KMS-11 (cell line): Measurements from ENCODE around the gene CDK14.
"Not testable (repeated sequence)": the region's sequence is repeated elsewhere in the genome, so short reads cannot be mapped to it uniquely, and the experiment has no call there.

ENCODE experiments used
- H2AFZ ChIP-seq: fragments of 200-600 bp; sonication (generic); 2 replicates; pipeline ENCODE4 v1.6.1; 2016; ENCODE audit warnings: antibody characterized with exemption, mixed run types, low read depth
- H3K27ac ChIP-seq: fragments of 200-600 bp; sonication (generic); 2 replicates; pipeline ENCODE4 v1.6.1; 2016; ENCODE audit warnings: mild to moderate bottlenecking, mixed run types
- H3K27me3 ChIP-seq: fragments of 200-600 bp; sonication (generic); 2 replicates; pipeline ENCODE4 v1.6.1; 2017; ENCODE audit warnings: mild to moderate bottlenecking, low read depth, mixed run types, moderate library complexity; ENCODE audit not compliant: insufficient read depth
- H3K36me3 ChIP-seq: fragments of 200-600 bp; sonication (generic); 2 replicates; pipeline ENCODE4 v1.6.1; 2017; ENCODE audit warnings: mild to moderate bottlenecking, mixed run types; ENCODE audit not compliant: insufficient read depth
- H3K4me1 ChIP-seq: fragments of 200-600 bp; sonication (generic); 2 replicates; pipeline ENCODE4 v1.6.1; 2016; ENCODE audit warnings: mild to moderate bottlenecking, low read depth, mixed run types; ENCODE audit not compliant: poor library complexity, severe bottlenecking
- H3K4me2 ChIP-seq: fragments of 200-600 bp; sonication (generic); 2 replicates; pipeline ENCODE4 v1.7.0; 2016; ENCODE audit warnings: mild to moderate bottlenecking, mixed run types
- H3K4me3 ChIP-seq: fragments of 200-600 bp; sonication (generic); IDR thresholded peaks from 2 replicates; pipeline ENCODE4 v1.6.1; 2017; ENCODE audit warnings: low read depth, low read length, mixed read lengths; ENCODE audit not compliant: insufficient read depth
- H3K79me2 ChIP-seq: fragments of 200-600 bp; sonication (generic); 2 replicates; pipeline ENCODE4 v1.6.1; 2016; ENCODE audit warnings: low read depth, mixed run types; ENCODE audit not compliant: insufficient read depth
- H3K9ac ChIP-seq: fragments of 200-600 bp; sonication (generic); 2 replicates; pipeline ENCODE4 v1.6.1; 2016; ENCODE audit warnings: mild to moderate bottlenecking, mixed run types
- H4K20me1 ChIP-seq: fragments of 200-600 bp; sonication (generic); 2 replicates; pipeline ENCODE4 v1.6.1; 2016; ENCODE audit warnings: mild to moderate bottlenecking, mixed run types; ENCODE audit not compliant: insufficient read depth
- CTCF ChIP-seq: fragments of 200-600 bp; sonication (generic); conservative IDR thresholded peaks from 2 replicates; pipeline ENCODE4 v1.6.1; 2017; ENCODE audit warnings: low read depth, mild to moderate bottlenecking, antibody characterized with exemption, low read length, moderate library complexity, mixed read lengths

The CDK14 gene

GRCh38 chr7:90727412-90727811 lies 131.3 kb downstream of the CDK14 start:
- Histone ChIP-seq H3K4me3 (peak overlapping the region; percentile 12), H4K20me1 (no peaks in the 10 kb centered on the region), H3K36me3 (peaks cover 21% of the 10 kb centered on the region; the same call in 1 of the 2 replicates), H3K9ac (peak overlapping the region; percentile 90), H3K27me3 (no peaks in the 10 kb centered on the region), H3K79me2 (peaks cover 100% of the 10 kb centered on the region), H3K4me2 (peak overlapping the region; percentile 99), H3K27ac (peak overlapping the region; percentile 95), H2AFZ (no peak overlapping the region), H3K4me1 (peaks cover 68% of the 10 kb centered on the region)
- no peak for TF ChIP-seq CTCF

GRCh38 chr7:90728568-90728967 lies 132.4 kb downstream of the CDK14 start:
- peaks cover 100% of the 10 kb centered on the region for H3K79me2 ChIP-seq
- no peak for TF ChIP-seq CTCF
- H3K36me3 ChIP-seq, result peaks cover 24% of the 10 kb centered on the region; the same call in 1 of the 2 replicates
- no peaks in the 10 kb centered on the region for H4K20me1 ChIP-seq
- H3K4me2 ChIP-seq, result peak overlapping the region; percentile 99
- no peaks in the 10 kb centered on the region for H3K27me3 ChIP-seq
- peak overlapping the region; percentile 95 for H3K27ac ChIP-seq
- peaks cover 60% of the 10 kb centered on the region for H3K4me1 ChIP-seq
- H3K9ac ChIP-seq, result peak overlapping the region; percentile 90
- no peak overlapping the region for H3K4me3 ChIP-seq
- H2AFZ ChIP-seq, result no peak overlapping the region

- Histone ChIP-seq H3K27ac (peak overlapping the region; percentile 55; the same call in 1 of the 2 replicates), H3K4me1 (peaks cover 76% of the 10 kb centered on the region), H3K79me2 (peaks cover 100% of the 10 kb centered on the region), H3K4me2 (peak overlapping the region; percentile 79; the same call in 1 of the 2 replicates), H3K36me3 (peaks cover 28% of the 10 kb centered on the region; the same call in 1 of the 2 replicates)
- not testable (repeated sequence) for H2AFZ ChIP-seq, H3K9ac ChIP-seq, H3K4me3 ChIP-seq, H4K20me1 ChIP-seq, H3K27me3 ChIP-seq
These were observed 139.6 kb downstream of the CDK14 start for GRCh38 chr7:90735611-90736280.

GRCh38 chr7:90736316-90736715 lies 140.2 kb downstream of the CDK14 start:
- H3K36me3 ChIP-seq, result peaks cover 24% of the 10 kb centered on the region; the same call in 1 of the 2 replicates
- H3K27ac ChIP-seq, result peak overlapping the region; percentile 55
- no peak overlapping the region for H3K4me3 ChIP-seq
- H3K79me2 ChIP-seq, result peaks cover 100% of the 10 kb centered on the region
- H3K9ac ChIP-seq, result no peak overlapping the region
- H2AFZ ChIP-seq, result no peak overlapping the region
- H3K4me2 ChIP-seq, result peak overlapping the region; percentile 79
- no peaks in the 10 kb centered on the region for H3K27me3 ChIP-seq
- H4K20me1 ChIP-seq, result peaks cover 4% of the 10 kb centered on the region; the same call in 1 of the 2 replicates
- no peak for TF ChIP-seq CTCF
- peaks cover 79% of the 10 kb centered on the region for H3K4me1 ChIP-seq
